ENCODE results near the gene GAB2. TPM values are rescaled to one million over a fixed set of nuclear protein-coding genes. Genes with fewer than 3 reads are reported as not detected.

GAB2 gene
- total and polyA plus RNA-seq, 2 of the 4 experiments (the other 2 are of a cell fraction): 3.3 to 5.9 TPM

GRCh38 chr11:78337554-78337924 is 80.1 kb downstream of the GAB2 start:
- DNase-seq (no peak), ATAC-seq (ENCODE audit: low read depth) (no peak)
- H2BK120ac ChIP-seq (ENCODE audit: low read depth, low read length): no peak overlapping the region
- no peak overlapping the region for H2BK5ac ChIP-seq (ENCODE audit: low read depth, low read length, poor library complexity, severe bottlenecking)
- H3K14ac ChIP-seq (replicated peaks; ENCODE audit: low read depth, low read length): no peak overlapping the region
- in situ Hi-C loops (cut with MboI; ENCODE audit: low sequenced_read_pairs): no loop called here
- no peak overlapping the region for H2AK5ac ChIP-seq (ENCODE audit: low read depth, low read length)
- no peak overlapping the region for H3K4ac ChIP-seq (ENCODE audit: low read depth, low read length)
- no peaks in the 10 kb centered on the region for H3K36me3 ChIP-seq (ENCODE audit: control insufficient read depth, insufficient read depth, low read length)
- no peaks in the 10 kb centered on the region for H3K9me1 ChIP-seq (ENCODE audit: insufficient read depth, low read length)
- H3K79me1 ChIP-seq (ENCODE audit: low read depth in 1 of 2, low read length in 2 of 2): peaks cover 3 to 4% of the 10 kb centered on the region in 2 experiments; a peak in 1 of 4 replicates
- H4K91ac ChIP-seq (ENCODE audit: insufficient read depth, low read depth, low read length): no peak overlapping the region
- dilution Hi-C loops (cut with HindIII; ENCODE audit: low sequenced_read_pairs, unreplicated experiment): no loop called here
- no peak overlapping the region for H3K23ac ChIP-seq (ENCODE audit: low read depth, low read length)
- no peak overlapping the region for H2AK9ac ChIP-seq (replicated peaks; ENCODE audit: low read depth, low read length, poor library complexity)
- H4K20me1 ChIP-seq (ENCODE audit: insufficient read depth, low read length): no peaks in the 10 kb centered on the region
- H3K9me3 ChIP-seq (ENCODE audit: control insufficient read depth, insufficient read depth, low read length): no peaks in the 10 kb centered on the region
- no peak overlapping the region for H2AFZ ChIP-seq (replicated peaks; ENCODE audit: low read length, poor library complexity)
- no peak overlapping the region for H3K27ac ChIP-seq (ENCODE audit: insufficient read depth, low read length)
- CTCF ChIA-PET: no interaction called here
- H3K56ac ChIP-seq (ENCODE audit: extremely low read depth, insufficient read depth, low read length): no peak overlapping the region
- intact Hi-C loops (cut with micrococcal nuclease): no loop called here
- no peak overlapping the region for H3K18ac ChIP-seq (ENCODE audit: low read depth, low read length)
- no TSS peak for BruUV-seq (replicated peaks)
- H2BK15ac ChIP-seq (ENCODE audit: low read depth, low read length): no peak overlapping the region
- no peak overlapping the region for H4K8ac ChIP-seq (ENCODE audit: low read depth in 2 of 2, low read length in 2 of 2)
- no peaks in the 10 kb centered on the region for H3K27me3 ChIP-seq (ENCODE audit: control insufficient read depth, insufficient read depth, low read length)
- H3K4me1 ChIP-seq (ENCODE audit: control insufficient read depth, insufficient read depth, low read length): no peaks in the 10 kb centered on the region
- TF ChIP-seq, protein P1, sequence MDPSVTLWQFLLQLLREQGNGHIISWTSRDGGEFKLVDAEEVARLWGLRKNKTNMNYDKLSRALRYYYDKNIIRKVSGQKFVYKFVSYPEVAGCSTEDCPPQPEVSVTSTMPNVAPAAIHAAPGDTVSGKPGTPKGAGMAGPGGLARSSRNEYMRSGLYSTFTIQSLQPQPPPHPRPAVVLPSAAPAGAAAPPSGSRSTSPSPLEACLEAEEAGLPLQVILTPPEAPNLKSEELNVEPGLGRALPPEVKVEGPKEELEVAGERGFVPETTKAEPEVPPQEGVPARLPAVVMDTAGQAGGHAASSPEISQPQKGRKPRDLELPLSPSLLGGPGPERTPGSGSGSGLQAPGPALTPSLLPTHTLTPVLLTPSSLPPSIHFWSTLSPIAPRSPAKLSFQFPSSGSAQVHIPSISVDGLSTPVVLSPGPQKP (IDR thresholded peaks at IDR 0.05; ENCODE audit: borderline replicate concordance, low read depth, low read length): no peak
- no peak for TF ChIP-seq SMC3 (IDR thresholded peaks at IDR 0.05; ENCODE audit: low read depth, low read length)
- TF ChIP-seq MXI1 (IDR thresholded peaks at IDR 0.05; ENCODE audit: borderline replicate concordance, low read depth, low read length): no peak
- TF ChIP-seq CEBPB (IDR thresholded peaks at IDR 0.05; ENCODE audit: low read depth, low read length): no peak
- no peak for TF ChIP-seq BHLHE40 (IDR thresholded peaks at IDR 0.05; ENCODE audit: low read depth, low read length)
- TF ChIP-seq MAFK (IDR thresholded peaks at IDR 0.05; ENCODE audit: low read depth, low read length): no peak
- TF ChIP-seq RCOR1 (IDR thresholded peaks at IDR 0.05; ENCODE audit: insufficient replicate concordance, low read length): no peak
- TF ChIP-seq CTCF (conservative IDR thresholded peaks at IDR 0.05; ENCODE audit: low read depth, low read length): no peak
- TF ChIP-seq NFE2L2 (IDR thresholded peaks at IDR 0.05; ENCODE audit: low read depth, low read length): no peak
- TF ChIP-seq USF2 (IDR thresholded peaks at IDR 0.05; ENCODE audit: low read depth, low read length): no peak
- TF ChIP-seq RFX5 (IDR thresholded peaks at IDR 0.05; ENCODE audit: low read depth, low read length): no peak
- no peak for TF ChIP-seq POLR2A (IDR thresholded peaks at IDR 0.05; ENCODE audit: low read depth, low read length)
- no peak for TF ChIP-seq CHD1 (IDR thresholded peaks at IDR 0.05; ENCODE audit: low read depth, low read length)
- no peak for TF ChIP-seq RAD21 (IDR thresholded peaks at IDR 0.05; ENCODE audit: low read length)
- TF ChIP-seq FOS (IDR thresholded peaks at IDR 0.05; ENCODE audit: low read depth, low read length): no peak
- no peak for TF ChIP-seq MAZ (IDR thresholded peaks at IDR 0.05; ENCODE audit: borderline replicate concordance, low read depth, low read length)
- WGBS, 2 experiments (ENCODE audit: extremely low coverage in 2 of 2, insufficient read length in 1 of 2): no CpG with 5 or more reads among the region's 2 CpGs
- no peak overlapping the region for H3K4me2 ChIP-seq (ENCODE audit: low read depth, low read length)
- H2BK20ac ChIP-seq (ENCODE audit: low read depth, low read length): no peak overlapping the region
- no peak overlapping the region for H3K9ac ChIP-seq (ENCODE audit: low read depth, low read length)
- no peak overlapping the region for H3K4me3 ChIP-seq (ENCODE audit: insufficient read depth, low read depth, low read length)
- no peak overlapping the region for H4K5ac ChIP-seq (ENCODE audit: low read depth, low read length)
- POLR2A ChIA-PET (ENCODE audit: unreplicated experiment): no interaction called here

Measured in IMR-90 (cell line).